Hypothalamus (tissue), 51 donors: ENCODE measurements around the gene B9D2.
"Not testable (repeated sequence)": the region's sequence is repeated elsewhere in the genome, so short reads cannot be mapped to it uniquely, and the experiment has no call there.

ENCODE experiments used
- DNase-seq, 51 donors: peaks; one replicate each; lab custom pipeline; 2025; lab: John Stamatoyannopoulos, UW

Gene B9D2

DNA sequence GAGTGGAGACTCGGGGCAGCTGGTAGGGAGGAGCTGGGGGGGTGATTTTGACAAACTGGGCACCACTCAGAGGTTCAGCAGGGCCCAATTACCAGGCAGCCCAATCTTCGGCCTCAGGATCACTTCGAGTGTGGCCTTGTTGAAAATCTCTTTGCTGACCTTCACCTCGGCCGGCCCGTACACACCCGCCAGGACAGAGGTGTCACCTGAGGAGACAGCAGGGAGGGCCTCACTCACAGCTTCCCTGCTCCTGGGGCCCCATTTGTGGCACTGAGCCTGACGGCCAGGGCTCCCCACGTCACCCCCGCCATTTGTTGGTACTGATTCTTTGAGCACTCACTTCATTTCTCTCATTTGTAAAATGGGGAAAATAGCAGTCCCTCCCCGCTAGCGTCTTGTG lies 28.8 kb upstream of the B9D2 start:
- no peak for DNase-seq

- no peak for DNase-seq
Measured at GRCh38 chr19:41391618-41392017, 27.7 kb upstream of the B9D2 start.

DNA sequence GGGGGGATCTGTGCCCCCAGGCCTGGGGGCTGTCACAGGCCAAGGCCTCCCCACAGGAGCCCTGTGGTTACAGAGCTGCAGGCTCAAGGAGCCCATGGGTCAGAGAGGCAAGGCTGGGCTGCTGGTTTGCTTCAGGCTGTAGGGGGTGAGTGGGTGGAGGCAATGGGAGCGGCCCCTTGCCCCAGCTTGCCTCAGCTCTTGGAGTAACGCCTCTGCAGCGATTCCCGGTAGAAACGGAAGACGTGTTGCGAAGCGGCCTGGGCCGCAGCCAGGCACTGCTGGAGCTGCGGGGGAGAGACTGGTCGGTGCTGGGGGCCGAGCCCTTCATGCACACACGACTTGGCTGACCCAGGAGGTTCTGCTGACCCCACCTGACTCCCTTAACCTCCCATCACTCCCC lies 22.5 kb upstream of the B9D2 start:
- no peak for DNase-seq

DNA sequence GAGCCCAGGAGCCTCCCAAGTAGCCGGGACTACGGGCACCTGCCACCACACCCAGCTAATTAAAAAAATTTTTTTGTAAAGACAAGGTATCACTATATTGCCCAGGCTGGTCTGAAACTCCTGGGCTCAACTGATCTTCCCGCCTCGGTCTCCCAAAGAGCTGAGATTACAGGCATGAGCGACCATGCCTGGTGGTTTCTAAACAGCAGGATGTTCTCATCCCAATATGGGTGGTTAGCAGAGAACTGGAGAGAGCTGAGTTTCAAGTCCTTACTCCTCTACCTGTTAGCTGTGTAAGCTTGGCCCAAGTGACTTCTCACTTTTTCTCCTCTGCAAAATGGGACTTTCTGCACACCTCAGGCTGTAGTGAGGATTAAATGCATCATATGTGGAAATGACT lies 20.4 kb upstream of the B9D2 start:
- DNase-seq, result no peak

DNA sequence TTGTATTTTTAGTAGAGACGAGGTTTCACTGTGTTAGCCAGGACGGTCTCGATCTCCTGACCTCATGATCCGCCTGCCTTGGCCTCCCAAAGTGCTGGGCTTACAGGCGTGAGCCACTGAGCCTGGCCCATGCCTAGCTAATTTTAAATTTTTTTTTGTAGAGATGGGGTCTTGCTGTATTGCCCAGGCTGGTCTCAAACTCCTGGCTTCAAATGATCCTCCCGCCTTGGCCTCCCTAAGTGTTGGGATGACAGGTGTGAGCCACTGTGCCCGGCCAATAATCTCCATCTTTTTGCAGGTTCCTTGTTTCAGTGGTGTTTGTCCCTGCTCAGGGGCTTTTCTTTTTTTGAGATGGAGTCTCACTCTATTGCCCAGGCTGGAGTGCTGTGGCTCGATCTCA lies 17.6 kb upstream of the B9D2 start:
- not testable (repeated sequence) for DNase-seq

DNA sequence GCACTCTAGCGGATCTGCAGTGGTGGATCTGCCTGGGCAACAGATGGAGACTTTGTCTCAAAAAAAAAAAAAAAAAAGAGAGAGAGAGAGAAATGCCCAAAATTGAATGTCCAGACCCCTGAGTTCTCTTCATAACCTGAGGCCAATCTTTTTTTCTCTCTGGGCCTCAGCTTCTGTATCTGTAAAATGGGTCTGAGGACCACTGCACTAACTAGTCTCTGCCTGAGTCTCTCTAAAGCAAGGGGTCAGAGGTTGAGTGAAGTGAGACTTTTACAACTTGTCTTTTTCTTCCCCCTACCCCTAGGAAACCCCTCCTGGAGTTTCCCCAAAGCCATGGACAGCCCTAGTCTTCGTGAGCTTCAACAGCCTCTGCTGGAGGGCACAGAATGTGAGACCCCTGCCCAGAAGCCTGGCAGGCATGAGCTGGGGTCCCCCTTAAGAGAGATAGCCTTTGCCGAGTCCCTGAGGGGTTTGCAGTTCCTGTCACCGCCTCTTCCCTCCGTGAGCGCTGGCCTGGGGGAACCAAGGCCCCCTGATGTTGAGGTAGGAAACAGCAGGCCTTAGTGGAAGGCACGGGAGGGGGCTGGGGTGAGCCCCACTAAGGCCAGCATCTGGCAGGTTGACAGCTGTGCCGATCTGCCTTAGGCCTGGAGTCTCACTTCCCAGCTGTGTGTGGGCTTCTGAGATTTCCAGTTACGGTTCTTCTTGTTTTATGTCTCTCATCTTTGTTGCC lies 14.2 kb upstream of the B9D2 start:
- DNase-seq, result no peak

DNA sequence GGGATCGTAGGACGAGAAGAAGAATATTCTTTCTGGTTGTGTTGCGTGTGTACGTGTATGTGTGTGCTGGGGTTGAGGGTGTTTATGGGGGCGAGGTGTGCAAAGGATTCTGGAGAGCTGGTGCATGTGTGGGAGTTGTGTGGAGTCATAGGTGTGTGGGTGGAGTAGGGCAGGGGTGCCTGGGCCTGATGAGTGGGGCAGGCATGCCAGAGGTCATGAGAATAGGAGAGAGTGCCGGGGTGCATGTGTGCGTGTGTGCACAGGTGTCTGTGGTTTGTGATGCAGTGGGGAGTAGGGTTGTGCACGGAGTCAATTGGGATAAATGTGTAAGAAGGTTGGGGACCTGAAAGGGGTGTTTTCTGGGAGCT lies 13.0 kb upstream of the B9D2 start:
- peak in 1 of 51 donors; percentile 37 for DNase-seq

DNA sequence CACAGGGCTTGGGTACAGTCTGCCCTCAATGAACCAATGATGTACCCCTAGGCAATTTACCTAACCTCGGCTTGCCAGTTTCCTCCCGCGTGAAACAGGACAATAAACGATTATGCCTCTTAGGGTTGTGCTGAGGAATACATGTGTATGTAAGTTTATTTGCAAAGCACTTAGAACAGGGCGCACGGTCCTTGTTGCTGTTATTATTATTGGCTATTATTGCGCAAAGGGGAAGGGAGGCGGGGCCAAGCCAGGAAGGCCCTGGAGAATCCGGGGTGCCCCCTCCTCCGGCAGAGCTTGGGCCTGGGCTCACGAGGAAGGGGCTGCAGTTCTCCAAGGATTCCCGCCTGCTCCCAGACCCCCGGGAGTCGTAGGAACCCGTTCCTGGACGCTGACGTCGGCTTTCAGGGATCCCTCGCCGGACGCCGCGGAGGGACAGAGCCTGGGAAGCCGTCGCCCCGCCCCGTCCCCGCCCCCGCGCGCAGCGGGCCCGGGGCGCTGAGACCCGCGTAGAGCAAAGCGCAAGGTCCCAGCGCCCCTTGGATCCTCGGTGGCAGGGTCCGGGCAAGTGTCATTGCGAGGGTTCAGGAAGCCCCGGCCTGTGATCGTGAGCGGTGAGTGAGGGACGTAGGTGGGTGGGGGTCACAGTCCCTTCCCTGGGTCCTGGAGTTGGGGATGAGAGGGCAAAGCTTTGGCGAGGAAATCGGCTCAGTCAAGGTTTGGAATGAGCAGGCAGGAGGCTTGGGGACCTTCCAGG lies 12.5 kb upstream of the B9D2 start, which contains the start of gene TMEM91:
Gene TMEM91, plus strand, starts transcription at position 293 of the 757 bp plus-strand sequence. CDS start 1,777 bp downstream, outside the sequence.
- peak in 11 of 51 donors; percentile 4 to 37 (median 12) for DNase-seq

- peak in 50 of 51 donors; percentile 3 to 86 (median 68) for DNase-seq
Measured at GRCh38 chr19:41373993-41374392, 10.0 kb upstream of the B9D2 start.

DNA sequence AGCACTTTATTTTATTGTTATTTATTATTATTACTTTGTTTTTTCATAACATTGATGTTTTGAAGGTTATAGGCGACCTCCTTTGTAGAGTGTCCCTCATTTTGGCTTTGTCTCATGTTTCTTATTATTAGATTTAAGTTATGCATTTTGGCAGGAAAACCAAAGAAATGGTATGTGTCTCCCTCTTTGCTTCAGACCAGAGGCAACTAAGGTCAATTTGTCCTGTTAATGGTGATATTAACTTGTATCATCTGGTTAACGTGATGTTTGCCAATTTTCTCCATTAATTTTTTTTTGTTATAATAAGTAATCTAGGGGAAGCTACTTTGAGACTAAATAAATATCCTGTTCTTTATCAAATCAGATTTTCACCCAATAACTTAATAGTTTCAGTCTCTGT lies 8.6 kb upstream of the B9D2 start:
- DNase-seq, result no peak

DNA sequence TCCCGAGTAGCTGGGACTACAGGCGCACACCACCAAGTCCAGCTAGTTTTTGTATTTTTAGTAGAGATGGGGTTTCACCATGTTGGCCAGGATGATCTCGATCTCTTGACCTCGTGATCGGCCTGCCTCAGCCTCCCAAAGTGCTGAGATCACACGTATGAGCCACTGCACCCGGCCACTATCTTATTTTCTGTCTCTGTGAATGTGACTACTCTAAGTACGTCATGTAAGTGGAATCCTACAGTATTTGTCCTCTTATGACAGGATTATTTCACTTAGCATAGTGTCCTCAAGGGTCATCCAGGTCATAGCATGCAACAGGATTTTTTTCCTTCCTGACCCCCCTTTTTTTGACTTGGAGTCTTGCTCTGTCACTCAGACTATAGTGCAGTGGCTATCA lies 7.6 kb upstream of the B9D2 start:
- DNase-seq, result no peak

DNA sequence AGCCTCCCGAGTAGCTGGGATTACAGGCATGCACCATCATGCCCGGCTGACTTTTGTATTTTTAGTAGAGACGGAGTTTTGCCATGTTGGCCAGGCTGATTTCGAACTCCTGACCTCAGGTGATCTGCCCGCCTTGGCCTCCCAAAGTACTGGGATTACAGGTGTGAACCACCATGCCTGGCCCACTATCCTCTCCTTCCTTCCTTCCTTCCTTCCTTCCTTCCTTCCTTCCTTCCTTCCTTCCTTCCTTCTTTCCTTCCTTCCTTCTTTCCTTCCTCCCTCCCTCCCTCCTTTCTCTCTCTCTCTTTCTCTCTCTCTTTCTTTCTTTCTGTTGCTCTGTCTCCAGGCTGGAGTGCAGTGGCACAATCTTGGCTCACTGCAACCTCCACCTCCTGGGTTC lies 7.2 kb upstream of the B9D2 start:
- not testable (repeated sequence) for DNase-seq

DNA sequence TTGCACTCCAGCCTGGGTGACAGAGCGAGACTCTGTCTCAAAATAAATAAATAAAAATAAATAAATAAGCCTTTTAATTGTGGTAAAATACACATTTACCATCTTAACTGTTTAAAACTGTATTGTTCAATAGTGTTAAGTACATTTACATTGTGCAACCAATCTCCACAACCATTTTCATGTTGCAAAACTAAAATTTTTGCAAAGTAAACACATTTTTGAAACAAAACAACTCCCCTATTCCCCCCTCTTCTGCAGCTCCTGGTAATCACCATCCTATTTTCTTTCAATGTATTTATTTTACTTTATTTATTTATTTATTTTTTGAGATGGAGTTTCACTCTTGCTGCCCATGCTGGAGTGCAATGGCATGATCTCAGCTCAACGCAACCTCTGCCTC lies 5.8 kb upstream of the B9D2 start:
- no peak for DNase-seq

GRCh38 chr19:41367848-41368301 lies 3.9 kb upstream of the B9D2 start:
- DNase-seq, result no peak

- DNase-seq, result no peak
Measured at GRCh38 chr19:41366089-41366488, 2.1 kb upstream of the B9D2 start.

DNA sequence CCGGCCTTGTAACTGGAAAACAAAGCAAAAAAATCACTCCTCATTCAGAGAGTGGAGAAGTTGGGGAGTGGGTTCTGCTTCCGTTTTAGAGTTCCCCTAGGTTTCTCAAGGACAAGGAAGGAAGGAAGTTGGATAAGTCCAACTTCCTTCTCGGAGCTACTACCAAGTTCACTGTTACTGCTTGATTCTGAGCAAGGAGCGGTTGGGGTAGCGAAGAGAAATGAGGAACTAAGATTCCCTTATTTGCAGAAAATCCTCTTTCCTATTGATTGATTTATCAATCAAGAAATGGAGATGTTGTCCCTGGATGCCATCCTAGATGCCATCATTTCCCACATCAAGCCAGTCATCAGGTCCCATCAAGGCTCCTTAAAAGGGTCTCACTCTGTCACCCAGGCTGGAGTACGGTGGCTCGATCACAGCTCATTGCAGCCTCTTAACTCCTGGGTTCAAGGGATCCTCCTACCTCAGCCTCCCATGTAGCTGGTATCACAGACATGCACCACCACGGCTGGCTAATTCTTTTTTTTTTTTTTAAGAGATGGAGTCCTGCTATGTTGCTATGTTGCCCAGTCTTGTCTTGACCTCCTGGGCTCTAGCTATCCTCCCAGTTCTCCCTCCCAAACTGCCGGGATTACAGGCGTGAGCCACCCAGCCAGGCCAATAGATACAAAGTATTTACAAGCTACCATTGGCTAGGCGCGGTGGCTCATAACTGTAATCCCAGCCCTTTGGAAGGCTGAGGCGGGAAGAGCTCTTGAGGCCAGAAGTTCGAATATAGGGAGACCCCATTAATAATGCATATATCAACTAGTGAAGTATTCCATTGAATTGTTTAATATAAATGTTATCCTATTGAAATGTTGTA lies 809 bp upstream of the B9D2 start:
- DNase-seq, result no peak

GRCh38 chr19:41363371-41363752 lies 587 bp downstream of the B9D2 start:
- DNase-seq, result no peak

- DNase-seq, result no peak
Measured at GRCh38 chr19:41362143-41362847, 1.7 kb downstream of the B9D2 start.

DNA sequence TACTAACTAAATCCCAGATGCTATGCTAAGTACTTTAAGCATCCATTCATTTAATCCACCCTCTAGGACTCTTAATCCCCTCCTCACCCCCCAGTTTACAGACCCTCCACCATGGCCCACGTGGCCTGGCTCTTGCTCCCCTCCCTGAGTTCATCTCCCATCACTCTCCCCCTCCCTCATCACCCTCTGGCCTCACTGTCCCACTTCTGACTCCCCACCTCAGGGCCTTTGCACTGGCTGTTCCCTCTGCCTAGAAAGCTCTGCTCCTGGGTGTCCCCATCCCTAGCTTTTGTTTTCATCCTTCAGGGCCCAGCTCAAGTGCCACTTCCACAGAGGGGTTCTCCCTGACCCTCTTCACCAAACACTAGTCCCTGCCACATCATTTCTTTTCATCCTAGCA lies 4.2 kb downstream of the B9D2 start:
- no peak for DNase-seq

DNA sequence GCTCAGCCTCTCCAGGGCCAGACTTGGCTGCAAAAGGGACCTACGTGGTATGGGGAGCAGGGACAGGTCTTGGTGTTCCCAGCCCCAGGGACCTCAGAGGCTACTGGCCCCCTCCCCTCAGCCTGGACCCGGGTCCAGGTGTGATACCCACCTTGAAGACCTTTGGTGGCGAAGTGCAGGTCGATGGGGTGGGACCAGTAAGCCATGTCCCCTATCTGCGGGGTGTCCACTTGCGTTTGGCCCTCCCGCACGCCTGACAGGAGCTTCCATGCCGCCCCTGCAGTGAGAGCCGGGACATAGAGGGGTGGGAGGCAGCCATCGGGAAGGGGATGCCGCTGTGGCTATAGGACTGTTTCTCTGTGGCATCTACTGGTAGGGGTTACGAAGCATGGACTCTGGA lies 6.2 kb downstream of the B9D2 start:
- DNase-seq, result no peak
